Breast epithelium (tissue), 3 donors: Measurements from ENCODE around the gene ANTXR2.

Source experiments
- POLR2A ChIP-seq: fragments of 450-650 bp; IDR thresholded peaks from one replicate; pipeline ENCODE4 v1.6.1; 2016; ENCODE audit warnings: antibody characterized with exemption, mild to moderate bottlenecking, moderate library complexity
- POLR2AphosphoS5 ChIP-seq, 3 donors: sonication (generic); formaldehyde crosslinking; IDR thresholded peaks; one replicate each; pipeline ENCODE4 v1.6.1; 2017; ENCODE audit warnings: antibody characterized with exemption in 3 of 3
- TF ChIP-seq, protein P1 (sequence below), 3 donors: fragments of 450-650 bp; IDR thresholded peaks; one replicate each; pipeline ENCODE4 v1.5.1; 2016 to 2017; ENCODE audit warnings: antibody characterized with exemption in 3 of 3, mild to moderate bottlenecking in 3 of 3, moderate library complexity in 3 of 3

DNA sequence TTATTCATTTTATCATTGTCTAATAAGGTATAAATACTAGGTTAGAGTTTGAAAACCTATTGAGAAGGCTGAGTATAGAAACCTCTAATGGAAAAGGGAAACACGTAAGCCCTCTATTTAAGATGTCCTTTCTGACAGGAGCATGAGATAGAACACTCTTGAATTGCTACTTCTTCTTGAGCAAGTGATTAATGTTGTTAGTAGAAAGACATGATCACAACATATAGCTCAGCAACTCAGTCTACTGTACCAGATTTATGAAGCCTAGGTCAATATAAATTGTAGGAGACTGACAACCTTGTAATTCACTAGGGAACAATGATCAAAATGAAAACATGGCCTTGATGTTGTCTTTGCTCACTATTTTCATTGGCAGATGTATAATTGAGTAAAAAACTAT is 189.7 kb downstream of the ANTXR2 start:
- TF ChIP-seq, protein P1, sequence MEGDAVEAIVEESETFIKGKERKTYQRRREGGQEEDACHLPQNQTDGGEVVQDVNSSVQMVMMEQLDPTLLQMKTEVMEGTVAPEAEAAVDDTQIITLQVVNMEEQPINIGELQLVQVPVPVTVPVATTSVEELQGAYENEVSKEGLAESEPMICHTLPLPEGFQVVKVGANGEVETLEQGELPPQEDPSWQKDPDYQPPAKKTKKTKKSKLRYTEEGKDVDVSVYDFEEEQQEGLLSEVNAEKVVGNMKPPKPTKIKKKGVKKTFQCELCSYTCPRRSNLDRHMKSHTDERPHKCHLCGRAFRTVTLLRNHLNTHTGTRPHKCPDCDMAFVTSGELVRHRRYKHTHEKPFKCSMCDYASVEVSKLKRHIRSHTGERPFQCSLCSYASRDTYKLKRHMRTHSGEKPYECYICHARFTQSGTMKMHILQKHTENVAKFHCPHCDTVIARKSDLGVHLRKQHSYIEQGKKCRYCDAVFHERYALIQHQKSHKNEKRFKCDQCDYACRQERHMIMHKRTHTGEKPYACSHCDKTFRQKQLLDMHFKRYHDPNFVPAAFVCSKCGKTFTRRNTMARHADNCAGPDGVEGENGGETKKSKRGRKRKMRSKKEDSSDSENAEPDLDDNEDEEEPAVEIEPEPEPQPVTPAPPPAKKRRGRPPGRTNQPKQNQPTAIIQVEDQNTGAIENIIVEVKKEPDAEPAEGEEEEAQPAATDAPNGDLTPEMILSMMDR (IDR thresholded peaks at IDR 0.05), result no peak
- TF ChIP-seq POLR2A (no peak), POLR2AphosphoS5 (IDR thresholded peaks at IDR 0.05) (no peak)
